ENCODE results near the gene FMNL3.
"Not testable (repeated sequence)": the region's sequence is repeated elsewhere in the genome, so short reads cannot be mapped to it uniquely, and the experiment has no call there.

The FMNL3 gene

GRCh38 chr12:49627752-49628360, 79.3 kb downstream of the FMNL3 start:
- DNase-seq = no peak

- DNase-seq = no peak
These were observed 80.4 kb downstream of the FMNL3 start for GRCh38 chr12:49626836-49627235.

- DNase-seq = no peak
These were observed 80.9 kb downstream of the FMNL3 start for GRCh38 chr12:49626169-49626835.

- no peak for DNase-seq
These were observed 82.2 kb downstream of the FMNL3 start for GRCh38 chr12:49624921-49625577.

GRCh38 chr12:49623142-49623904, 83.9 kb downstream of the FMNL3 start, which contains the start of gene PRPF40B:
Gene PRPF40B (plus strand): TSS chr12:49623561. CDS start chr12:49623591, 30 bp downstream.
- DNase-seq = peak; percentile 91

GRCh38 chr12:49622501-49623141, 84.6 kb downstream of the FMNL3 start:
- DNase-seq = peak; percentile 59

- no peak for DNase-seq
These were observed 85.3 kb downstream of the FMNL3 start for GRCh38 chr12:49621651-49622500.

- DNase-seq = no peak
These were observed 87.9 kb downstream of the FMNL3 start for GRCh38 chr12:49619286-49619685.

- DNase-seq = no peak
These were observed 88.6 kb downstream of the FMNL3 start for GRCh38 chr12:49618576-49618975.

GRCh38 chr12:49616533-49617219, 90.5 kb downstream of the FMNL3 start:
- DNase-seq = no peak

GRCh38 chr12:49615725-49616124, 91.5 kb downstream of the FMNL3 start:
- DNase-seq = no peak

- no peak for DNase-seq
These were observed 95.0 kb downstream of the FMNL3 start for GRCh38 chr12:49612210-49612609.

GRCh38 chr12:49610785-49611184, 96.4 kb downstream of the FMNL3 start:
- DNase-seq = not testable (repeated sequence)

GRCh38 chr12:49609875-49610154, 97.4 kb downstream of the FMNL3 start:
- peak; percentile 50 for DNase-seq

- no peak for DNase-seq
These were observed 97.9 kb downstream of the FMNL3 start for GRCh38 chr12:49609059-49609874.

- not testable (repeated sequence) for DNase-seq
These were observed 101.7 kb downstream of the FMNL3 start, which contains the start of gene FAM186B for GRCh38 chr12:49605539-49605938. Gene FAM186B (minus strand): TSS chr12:49605639. CDS start chr12:49605477, 162 bp downstream.

- DNase-seq = no peak
These were observed 102.3 kb downstream of the FMNL3 start for GRCh38 chr12:49604856-49605255.

GRCh38 chr12:49603721-49604120, 103.5 kb downstream of the FMNL3 start:
- DNase-seq = no peak

- DNase-seq = no peak
These were observed 107.2 kb downstream of the FMNL3 start for GRCh38 chr12:49599961-49600360.

- no peak for DNase-seq
These were observed 108.7 kb downstream of the FMNL3 start for GRCh38 chr12:49598527-49598926.

Data from hematopoietic multipotent progenitor cell treated with erythropoietin and hydrocortisone succinate and interleukin-3 and kit ligand, for 6 days (in vitro differentiated cells).